CD4-positive, alpha-beta T cell treated with Interleukin-17A for 4 hours (primary cell): ENCODE data around the gene MSMO1.

ENCODE experiments used
- DNase-seq: peaks from one replicate; pipeline ENCODE4 v3.0.0-alpha.2; 2020; ENCODE audit warnings: mixed read lengths

The MSMO1 gene

DNA sequence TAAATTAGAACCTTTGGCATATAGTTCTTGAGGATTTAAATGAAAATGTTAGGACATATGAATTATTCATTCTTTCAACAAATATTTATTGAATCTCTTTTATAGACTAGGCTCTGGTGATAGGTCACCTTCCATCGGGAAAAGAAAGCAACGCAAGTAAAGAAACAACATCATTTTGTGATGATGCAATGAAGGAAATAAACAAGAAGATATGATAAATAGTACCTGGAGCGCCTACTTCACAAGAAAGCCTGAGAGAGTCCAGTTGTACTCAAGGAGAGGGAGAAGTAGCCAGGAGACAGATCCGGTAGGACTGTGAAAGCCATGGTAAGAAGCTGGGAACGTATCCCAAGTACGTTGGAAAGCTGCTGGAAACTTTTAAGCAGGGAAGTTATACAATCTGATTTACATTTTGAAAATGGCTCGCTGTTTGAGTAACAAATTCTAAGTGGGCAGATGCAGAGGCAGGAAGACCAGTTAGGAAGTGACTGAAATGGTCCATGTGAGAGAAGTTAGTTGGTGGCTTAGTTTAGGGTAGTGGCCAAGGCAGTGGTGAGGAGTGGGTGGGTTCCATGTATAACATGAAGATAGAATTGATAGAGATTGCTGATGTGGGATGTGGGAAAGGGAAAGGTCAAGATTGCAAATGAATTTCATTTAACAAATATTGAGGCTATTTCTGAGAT lies 33.7 kb downstream of the MSMO1 start:
- no peak for DNase-seq

DNA sequence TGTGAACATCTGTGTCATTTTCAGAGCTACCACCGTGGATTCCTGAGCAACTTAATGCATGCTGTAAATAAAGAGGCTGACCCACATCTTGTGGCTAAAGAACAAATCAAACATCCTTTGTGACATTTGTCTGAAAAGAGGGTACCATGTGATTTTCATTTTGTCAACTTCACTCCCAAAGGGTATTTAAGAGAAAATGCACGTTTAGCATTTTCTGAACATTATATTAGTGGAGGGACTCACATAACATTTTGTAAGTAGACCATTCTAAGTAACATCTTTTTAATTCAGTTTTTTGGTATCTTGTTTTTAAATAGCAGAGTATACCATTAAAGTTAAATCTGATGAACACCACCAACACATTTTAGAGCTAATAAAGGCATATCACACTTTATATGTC lies 34.3 kb downstream of the MSMO1 start:
- no peak for DNase-seq

DNA sequence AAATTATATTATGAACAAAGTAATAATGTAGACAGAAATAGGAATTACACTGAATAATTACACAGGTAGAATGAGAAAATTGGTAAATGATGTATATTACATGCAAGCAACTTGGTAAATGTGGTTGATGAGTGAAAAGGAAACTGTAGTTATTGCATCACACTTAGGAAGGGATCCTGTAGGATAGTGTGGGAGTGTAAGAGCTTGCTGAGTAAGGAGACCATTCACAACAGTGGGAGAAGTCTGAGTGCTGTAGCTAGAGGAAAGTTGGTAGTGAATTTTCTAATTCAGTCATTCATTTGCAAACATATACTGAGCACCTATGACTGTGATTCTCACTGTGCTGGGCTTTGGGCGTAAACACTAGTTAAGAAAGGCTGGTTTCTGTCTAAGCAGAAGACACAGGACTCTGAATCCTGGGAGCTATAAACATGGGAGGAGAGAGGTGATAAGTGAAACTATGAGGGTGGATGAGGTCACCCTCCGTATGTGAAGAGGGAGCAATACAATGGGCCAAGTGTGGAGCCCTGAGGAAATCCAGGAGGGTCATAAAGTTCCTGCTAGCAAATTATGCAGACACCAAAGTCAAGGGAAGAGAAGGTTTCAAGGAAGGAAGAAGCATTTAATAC lies 37.1 kb downstream of the MSMO1 start:
- DNase-seq, result no peak

DNA sequence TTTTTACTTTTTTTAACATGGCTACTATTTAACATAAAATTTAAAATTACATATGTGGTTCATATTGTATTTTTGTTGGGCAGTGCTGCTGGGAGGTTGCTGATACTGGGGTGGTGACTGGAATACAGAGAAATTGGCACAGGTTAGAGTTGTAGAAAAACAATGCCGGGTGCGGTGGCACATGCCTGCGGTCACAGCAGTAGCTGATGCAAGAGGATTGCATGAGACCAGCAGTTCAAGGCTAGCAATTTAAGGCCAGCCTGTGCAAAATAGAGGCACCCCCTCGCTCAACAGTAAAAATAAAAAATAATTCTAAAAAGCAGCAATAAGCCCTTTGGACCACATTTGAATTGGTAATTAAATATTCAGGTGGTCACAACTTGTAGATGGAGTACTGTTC lies 39.6 kb downstream of the MSMO1 start:
- no peak for DNase-seq

DNA sequence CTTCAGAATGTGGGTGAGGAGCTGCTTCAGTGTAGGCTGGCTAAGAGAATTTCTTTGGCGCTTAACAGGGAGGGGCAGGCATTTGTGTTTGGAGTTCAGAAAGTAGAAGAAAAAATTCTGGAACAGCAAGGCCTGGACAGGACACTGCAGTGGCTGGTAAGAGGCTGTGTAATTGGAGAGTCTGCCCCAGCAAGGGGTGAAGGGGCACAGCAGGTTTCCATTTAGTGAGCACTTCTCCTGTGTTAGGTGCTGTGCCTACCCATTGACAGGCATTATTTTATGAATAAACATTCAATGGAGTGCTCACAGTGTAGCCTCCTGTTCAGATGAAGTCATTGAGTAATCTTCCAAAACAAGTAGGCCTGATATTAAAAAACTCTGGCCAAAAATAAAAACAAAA lies 40.6 kb downstream of the MSMO1 start:
- DNase-seq, result no peak

DNA sequence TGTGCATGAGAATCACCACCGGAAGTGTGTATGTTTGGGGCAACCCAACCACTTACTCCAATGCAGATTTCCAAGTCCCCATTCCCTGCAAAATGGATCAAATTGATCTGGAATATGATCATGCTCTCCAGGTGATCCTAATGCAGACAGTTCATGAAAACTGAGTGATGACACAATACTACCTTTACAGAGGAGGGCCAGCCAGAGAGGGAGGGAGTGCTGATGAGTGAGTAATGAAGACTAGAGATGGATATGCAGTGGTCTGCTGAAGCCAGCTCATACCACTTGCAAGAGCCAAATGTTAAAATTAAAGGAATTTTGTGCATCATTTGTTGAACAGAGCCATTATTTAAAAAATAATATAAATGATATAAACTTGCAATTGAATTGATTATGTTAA lies 41.1 kb downstream of the MSMO1 start:
- DNase-seq, result no peak

GRCh38 chr4:165369522-165369921 lies 42.1 kb downstream of the MSMO1 start:
- DNase-seq, result no peak

- no peak for DNase-seq
Measured at GRCh38 chr4:165370530-165370929, 43.1 kb downstream of the MSMO1 start.

DNA sequence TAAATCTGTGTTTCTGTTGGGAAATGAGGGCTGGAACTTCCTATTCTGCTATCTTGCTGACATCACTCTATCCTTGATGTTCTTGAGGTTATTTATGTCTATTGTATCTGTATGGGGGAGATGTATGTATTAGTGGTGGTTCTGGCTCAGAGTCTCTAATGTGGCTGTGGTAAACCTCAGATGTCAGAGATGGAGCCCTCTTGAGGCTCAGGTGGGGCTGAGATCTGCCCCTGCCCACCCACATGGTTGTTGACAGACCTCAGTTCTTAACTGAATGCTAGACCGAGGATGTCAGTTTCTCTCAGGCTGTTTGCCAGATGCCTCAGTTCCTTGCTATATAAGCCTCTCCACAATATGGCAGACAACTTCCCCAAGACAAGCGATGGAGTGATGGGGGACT lies 48.0 kb downstream of the MSMO1 start:
- DNase-seq, result no peak

GRCh38 chr4:165378398-165378744 lies 50.9 kb downstream of the MSMO1 start:
- DNase-seq, result no peak

DNA sequence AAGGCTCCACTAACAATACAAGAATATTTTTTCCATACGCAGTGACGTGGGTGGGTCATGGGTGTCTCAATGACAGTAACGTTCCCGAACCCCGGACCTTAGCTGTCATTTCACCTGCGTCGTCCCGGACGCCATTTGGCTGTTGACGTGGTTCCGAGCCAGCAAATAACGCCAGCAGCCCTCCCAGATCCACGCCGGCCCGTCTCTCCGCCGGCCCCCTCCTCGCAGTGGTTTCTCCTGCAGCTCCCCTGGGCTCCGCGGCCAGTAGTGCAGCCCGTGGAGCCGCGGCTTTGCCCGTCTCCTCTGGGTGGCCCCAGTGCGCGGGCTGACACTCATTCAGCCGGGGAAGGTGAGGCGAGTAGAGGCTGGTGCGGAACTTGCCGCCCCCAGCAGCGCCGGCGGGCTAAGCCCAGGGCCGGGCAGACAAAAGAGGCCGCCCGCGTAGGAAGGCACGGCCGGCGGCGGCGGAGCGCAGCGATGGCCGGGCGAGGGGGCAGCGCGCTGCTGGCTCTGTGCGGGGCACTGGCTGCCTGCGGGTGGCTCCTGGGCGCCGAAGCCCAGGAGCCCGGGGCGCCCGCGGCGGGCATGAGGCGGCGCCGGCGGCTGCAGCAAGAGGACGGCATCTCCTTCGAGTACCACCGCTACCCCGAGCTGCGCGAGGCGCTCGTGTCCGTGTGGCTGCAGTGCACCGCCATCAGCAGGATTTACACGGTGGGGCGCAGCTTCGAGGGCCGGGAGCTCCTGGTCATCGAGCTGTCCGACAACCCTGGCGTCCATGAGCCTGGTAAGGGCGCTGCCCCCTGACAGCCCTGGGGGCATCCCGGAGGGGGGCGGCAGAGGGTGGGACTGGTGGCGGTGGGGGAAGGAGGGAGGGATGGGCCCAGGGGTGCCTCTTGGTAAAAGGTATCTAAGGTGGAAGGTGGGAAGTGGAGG lies 51.5 kb downstream of the MSMO1 start, which contains the start of gene CPE:
TSS of gene CPE (plus strand) at position 264 of the 933 bp plus-strand sequence. CDS start at position 478, 214 bp downstream.
- peak; percentile 43 for DNase-seq

DNA sequence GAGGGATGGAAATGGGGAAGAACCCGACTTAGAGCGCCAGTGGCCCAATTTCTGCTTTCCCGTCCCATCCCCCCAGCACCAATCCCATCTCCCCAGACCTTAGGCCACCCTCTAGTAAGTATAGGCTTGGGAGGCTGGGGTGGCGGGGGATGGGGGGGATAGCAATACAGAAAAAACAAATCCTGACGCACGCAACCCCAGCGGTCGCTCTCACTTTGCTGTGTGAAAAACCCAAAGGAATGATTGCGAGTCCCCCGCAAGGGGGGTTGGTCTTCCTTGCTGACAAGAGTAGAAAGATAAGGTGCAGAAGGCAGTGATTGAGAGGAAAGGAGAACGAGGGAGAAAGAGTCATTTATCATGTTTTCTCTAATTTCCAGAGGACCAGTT lies 52.2 kb downstream of the MSMO1 start:
- no peak for DNase-seq

- DNase-seq, result no peak
Measured at GRCh38 chr4:165380805-165381204, 53.3 kb downstream of the MSMO1 start.

- no peak for DNase-seq
Measured at GRCh38 chr4:165381821-165382373, 54.4 kb downstream of the MSMO1 start.

DNA sequence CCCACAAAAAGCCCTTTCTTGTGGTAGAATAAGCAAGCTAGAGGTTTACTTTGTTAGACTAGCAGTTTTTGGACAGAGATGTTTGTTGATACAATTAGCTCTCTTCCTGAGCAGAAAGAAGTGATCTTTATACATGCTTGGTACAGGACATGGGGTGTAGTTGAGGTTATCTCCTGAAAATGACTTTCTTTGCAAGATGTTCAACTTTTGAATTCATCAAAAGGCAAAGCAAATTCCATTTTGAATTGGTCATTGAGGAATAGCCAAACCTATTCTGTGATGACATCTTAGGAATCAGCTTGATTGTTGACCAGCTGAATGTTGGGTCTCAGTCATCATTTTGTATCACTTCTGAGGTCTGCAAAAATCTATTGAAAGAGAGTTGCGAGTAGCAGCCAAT lies 55.2 kb downstream of the MSMO1 start:
- no peak for DNase-seq

DNA sequence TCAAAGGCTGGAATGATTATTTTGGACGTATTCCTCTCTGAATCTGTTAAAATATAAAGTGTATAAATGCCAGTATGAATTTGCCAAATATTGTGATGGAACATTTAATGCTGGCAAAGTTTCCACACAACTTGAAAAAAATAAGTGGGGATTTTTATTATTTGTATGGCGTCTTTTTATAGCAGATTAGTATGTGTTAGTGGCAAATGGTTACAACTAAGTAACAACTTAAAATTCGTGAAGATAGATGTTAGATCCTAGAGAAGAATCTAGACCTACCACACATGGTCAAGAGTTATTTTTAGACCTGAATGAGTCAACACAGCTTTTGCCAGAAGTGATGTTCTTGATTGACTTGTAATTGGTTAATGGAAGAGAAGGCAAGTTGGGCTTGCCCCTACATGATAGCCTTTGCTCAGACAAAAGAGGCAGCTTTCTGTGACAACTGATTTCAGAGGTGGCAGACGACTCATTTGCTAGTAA lies 56.2 kb downstream of the MSMO1 start:
- DNase-seq, result no peak

- no peak for DNase-seq
Measured at GRCh38 chr4:165384186-165384585, 56.7 kb downstream of the MSMO1 start.

- DNase-seq, result no peak
Measured at GRCh38 chr4:165384598-165384997, 57.1 kb downstream of the MSMO1 start.

DNA sequence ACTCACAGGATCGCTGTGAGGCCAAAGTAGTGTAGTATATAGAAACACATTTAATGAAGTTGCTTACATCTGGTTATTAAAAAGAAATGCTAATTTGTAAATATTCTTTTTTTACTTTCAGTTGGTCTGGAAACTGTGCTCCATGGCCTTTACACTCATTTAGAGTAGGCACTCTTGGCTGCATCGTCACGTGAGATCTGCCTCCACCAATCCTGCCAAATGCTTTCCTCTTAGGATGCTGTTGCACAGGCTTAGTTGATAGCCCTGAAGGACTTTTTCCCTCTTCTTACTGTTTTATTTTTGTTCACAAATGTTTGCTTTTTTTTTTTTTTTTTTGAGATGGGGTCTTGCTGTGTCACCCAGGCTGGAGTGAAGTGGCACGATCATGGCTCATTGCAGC lies 57.7 kb downstream of the MSMO1 start:
- no peak for DNase-seq

DNA sequence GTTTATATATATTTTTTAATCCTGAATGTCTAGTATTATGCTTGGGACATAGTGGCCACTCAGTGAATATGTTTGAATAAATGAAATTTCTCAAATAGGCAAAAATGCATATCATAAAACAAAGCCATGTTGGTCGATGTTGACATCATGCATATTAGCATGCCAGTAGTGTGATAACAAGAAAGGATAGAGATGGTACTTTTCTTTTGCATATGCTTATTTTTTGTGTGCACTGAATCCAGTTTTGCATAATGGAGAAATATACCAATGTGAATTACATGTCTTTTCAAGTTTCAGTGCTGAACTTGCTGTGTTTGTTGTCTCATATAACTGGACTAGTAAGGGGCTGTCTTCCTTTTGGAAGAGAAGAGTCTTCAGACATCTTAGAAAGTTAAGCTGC lies 58.9 kb downstream of the MSMO1 start:
- no peak for DNase-seq

GRCh38 chr4:165388756-165389155 lies 61.3 kb downstream of the MSMO1 start:
- DNase-seq, result no peak
